GM18867 (cell line): Measurements from ENCODE around the gene SHQ1.

Experiments used
- ATAC-seq: cut with Tn5 transposase; IDR thresholded peaks from one replicate; pipeline ENCODE4 v1.9.1; 2021; ENCODE audit warnings: mild to moderate bottlenecking, moderate library complexity; ENCODE audit not compliant: unreplicated experiment

The SHQ1 gene

DNA sequence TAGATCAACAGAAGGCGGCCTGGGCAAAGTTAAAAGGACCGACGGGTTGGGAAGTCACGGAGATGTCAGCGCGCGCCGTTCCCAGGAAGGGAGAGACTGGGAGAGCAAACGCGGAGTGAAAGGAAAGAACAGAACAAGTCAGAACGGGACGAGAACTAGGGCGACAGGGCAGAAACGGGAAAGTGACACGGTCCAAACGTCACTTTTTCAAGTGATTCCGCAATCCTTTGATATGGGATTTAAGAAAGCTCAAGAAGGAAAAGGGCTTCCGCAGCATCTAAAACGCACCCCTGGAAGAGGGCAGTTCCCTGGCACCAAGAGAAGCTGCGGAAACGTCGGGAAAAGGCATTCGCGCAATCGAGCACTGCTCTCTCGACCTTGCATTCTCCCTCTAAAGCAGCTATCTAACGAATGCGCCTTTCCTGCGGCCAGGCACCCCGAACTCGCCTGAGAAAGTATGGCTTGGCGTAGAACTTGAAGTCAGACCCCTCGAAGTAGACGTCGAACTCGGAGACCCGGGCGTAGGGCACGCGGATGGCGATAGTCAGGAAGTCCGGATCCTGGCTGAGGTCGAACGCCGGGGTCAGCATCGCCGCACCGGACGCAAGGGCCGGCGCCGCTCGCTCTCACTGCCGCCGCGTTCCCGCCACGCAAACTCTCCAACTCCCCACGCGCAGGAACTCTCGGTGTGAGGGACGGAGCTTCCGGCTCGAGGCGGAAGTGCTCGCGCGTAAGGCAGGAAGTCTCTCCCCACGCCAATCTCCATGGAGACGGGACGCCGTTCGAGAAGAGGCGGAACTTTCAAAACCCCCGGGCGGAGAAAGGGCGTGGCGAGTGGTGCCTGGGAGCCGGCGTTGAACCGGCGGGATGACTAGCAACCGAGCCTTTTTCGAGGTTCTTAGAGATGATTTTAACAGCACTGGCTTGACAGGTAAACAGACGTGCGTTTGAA is at the start of gene SHQ1:
Gene SHQ1, minus strand, starts transcription at position 695 of the 952 bp plus-strand sequence. Its CDS starts 105 bp downstream, at position 590.
- peak; percentile 94 for ATAC-seq

DNA sequence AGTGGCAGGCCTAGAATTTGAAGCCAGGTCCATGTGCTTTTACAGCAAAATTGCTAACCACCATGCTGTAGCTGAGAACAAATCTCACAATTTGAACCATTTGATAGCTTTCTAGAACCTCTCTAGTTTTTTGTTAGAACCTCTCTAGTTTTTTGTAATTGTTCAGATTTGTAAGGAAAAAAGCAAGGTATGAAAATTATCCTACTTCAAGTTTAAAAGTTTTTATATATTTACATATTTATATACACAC is 49.4 kb upstream of the SHQ1 start:
- no peak for ATAC-seq

DNA sequence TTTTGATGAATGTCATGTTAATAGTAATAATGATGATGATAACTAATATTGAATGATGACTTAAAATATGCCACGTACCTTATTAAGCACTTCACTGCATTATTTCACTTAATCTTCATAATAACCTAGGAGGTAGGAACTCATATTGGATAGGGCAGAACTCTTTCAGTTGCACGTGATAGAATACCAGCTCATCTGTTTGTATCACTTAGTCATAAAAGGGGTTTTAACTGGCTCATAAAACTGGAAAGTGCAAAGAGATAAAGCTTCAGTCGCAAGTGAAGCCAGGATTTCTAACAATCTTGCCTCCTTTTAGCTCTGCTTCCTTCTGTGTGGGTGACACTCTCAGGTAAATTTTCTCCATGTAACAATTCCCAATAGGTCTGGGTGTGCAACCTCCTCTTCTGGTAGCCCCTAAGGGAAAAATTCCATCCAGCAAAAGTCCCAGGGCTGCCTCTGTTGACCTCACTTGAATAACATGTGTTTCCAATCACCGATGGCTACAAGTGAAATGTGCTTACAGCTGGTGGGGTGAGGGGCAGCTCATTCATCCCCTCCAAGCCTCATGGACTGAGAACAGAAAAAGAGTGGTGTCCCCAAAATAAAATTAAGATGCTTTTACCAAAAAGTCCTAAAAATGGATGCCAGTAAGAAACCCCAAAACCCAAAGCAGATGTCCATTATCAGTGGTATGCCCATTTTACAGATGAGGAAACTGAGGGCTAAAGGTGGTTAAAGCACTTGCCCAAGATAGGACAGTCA is 48.9 kb upstream of the SHQ1 start:
- ATAC-seq, result no peak

DNA sequence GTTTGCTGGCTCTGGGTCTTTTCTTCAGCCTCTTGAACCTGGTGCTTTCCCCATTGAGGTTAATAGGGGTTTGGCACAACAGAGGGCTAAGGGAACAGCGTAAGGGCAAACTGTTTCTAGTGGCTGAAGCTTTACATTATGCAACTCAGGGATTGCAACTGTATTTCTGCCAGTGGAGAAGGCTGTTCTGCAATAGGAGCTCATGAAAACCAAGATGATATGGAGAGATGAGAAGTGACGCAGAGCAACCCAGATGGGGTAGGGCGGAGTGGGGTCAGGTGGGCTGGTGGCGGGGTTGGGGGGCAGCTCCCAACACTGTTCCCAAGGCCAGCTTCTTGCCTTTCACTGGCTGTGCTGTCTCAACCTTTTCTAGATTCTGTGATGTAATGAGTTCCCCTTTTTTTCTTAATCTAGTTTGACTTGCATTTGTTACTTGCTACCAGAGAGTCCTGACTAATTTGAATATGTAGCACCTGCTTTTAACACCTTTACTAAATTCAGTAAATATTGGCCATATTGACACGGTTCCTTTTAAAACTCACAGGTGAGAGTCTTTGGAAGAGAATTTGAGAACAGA is 46.8 kb upstream of the SHQ1 start:
- ATAC-seq, result no peak

DNA sequence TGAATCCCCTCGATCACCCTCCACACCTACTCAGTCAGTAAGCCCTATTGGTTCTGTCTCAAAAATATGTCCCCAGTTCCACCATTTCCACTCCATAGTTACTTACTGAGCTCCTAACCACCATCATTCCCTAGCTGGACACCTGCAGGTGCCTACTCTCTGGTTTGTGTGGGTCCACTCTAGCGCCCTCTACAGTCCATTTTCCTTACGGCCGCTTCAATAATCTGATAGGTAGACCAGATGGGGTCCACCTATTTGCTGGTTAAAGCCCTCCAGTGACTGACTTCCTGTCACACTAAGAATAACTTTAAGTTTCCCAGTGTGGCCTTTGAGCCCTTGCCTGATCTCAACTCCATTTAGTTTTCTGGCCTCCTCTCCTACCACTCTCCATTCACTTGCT is 44.6 kb upstream of the SHQ1 start:
- no peak for ATAC-seq

DNA sequence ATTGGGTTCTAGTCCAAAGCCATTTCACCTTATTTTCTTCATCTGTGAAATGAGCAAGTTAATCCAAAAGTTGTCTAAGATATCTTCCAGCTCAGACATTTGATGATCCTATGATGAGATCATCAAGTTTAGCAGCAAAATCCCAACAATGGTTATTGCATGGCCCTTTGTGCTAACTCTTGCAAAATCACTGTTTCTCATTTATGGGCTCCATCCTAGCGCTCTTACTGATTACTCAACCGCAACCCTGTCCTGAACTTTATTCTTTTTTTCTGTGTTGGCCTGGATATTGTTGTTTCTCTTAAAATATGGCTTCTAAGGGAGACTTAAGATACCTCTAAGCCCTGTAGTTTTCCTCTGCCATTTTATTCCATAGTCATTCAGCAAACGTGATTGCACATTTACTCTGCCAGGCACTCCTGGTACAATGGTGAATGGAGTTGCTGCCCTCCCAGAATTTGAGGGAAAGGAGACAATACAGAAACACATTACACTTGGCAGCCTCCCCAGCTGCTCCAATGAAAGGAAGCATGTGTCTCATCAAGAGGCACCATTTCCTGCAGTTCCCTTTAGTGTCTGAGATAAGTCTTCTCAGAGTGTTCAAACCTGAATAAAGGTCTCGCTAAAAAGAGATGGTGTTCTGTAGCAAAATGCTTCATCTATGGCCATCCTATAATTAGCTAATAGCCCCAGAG is 44.0 kb upstream of the SHQ1 start:
- ATAC-seq, result no peak

DNA sequence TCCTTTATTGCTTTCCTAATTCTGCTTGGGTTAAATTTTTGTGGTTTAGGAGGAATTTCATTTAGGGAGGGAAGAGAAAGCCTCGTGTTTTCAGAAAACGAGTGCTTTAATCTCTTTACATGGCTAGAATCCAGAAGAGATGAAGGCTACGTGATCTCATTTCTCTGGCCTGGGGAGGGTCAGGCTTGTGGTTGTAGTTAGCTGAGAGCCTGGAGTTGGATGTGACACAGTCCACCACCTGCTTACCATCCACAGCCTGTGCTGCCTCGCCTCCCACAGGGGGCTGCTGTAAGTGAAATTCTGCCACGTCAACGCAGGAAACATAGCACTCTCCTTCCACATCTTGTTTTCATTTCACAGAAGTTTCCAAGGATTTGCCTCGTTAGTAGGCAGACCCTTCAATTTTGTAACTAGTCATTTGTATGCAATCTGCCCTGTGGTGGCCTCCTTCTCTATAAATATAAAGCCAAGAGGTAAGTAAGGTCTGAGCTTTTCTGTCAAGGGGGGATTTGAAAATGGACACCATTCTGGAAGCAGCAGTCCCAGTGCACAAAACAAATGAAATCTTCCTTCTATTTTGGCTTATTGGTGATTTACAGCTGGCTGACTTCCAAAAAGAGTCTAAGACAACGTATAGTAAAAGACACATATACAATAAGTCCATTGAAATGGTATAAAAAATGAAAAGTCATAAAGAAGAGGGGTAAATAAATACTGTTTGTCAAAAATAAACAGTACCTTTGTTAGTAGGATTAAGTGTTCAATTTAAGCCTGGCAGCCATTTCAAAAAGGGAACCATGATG is 43.0 kb upstream of the SHQ1 start:
- ATAC-seq, result no peak

DNA sequence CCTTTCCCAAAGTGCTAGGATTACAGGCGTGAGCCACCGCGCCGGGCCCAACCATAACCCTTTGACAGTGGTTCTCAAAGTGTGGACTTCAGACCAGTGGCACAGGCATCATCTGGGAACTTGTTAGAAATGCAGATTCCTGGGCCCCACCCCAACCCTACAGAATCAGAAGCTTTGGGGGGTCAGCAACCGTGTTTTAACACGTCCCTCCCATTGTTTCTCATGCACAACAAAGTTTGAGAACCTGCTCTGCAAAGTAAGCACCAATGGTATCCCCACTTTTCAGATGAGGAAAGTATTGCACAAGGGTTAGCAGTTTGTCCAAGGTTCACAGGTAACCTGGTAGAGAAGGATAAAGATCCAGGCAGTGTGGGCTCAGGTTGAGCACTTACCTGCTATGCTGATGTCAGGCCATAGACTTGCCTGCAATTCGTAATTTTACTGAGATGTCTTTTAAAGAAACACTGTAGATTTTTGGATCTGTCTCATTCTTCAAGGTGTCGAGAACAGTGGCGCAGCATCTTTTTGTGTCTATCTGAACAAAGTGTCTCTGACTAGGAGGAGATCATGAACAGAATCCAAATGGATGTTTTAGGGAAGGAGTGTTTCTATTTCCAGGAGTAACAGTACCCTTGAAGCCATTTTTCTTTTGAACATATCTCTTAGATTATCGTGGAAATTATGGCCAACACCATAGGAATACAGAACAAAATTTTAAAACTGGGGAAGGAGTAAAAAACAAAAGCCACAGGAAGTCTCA is 42.1 kb upstream of the SHQ1 start:
- no peak for ATAC-seq

DNA sequence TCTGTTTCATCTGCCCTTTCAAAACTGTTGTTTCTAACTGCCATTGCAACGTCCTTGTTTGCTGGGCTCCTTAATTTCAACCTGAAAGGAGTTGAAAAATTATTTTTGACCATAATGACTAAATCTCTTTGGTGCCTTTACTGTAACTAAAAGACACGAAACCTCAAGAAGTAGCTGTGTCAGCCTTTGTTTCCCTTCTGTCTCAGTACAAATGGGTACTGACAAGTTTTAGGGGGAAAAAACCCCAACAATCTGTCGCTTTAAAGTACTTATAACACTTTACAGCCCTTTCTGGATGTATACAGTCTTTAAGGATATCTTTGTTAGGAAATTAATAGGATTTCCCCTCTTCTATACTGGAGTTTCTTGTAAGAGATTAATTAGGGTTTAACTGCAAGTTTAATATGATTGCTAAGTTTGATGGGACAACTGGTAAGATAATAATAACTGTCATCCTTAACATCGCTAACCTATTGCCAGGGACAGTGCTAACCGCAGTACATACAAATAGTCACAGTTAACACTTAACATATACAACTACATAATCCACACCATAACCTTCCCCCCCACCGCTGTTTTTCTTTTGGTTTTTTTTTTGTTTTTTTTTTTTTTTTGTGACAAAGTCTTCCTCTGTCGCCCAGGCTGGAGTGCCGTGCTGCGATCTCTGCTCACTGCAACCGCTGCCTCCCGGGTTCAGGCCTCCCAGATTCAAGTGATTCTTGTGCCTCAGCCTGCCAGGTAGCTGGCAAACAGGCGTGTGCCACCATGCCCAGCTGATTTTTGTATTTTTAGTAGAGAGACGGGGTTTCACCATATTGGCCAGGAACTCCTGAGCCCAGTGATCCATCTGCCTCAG is 41.3 kb upstream of the SHQ1 start:
- ATAC-seq, result no peak

DNA sequence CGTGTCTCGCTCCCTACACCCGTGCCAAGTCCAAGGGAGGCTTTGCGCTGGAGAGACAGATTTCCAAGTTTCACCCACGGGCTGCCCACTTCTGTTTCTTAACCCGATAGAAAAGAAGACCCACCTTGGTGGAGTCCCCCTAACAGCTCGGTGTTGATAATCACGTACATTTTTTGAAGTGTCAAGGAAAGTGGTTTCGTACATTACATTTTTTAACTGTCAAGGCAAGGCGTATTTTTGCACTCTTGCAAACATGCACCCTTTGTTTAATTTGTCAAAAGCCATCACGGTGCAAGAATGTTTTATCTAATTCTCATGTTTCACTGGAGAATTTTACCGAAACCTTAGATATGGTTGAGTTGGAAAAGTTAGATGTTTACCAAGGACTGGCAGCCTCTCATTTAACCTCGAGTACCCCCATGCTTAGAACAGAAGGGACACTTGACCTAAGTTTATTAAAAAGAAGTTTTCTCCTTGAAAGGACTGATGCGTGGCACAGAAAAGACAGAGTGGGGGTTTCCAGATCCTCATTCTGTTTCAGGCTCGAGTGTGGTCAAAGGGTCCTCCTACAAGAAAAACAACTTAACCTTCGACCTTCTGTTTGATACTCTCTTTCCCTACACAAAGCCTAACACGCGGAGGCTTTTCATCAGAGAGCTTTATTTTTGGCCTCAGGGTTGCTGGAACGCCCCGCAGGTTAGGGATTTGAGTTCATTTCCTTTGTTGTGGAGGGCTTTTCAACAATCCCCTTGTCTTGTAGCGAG is 40.5 kb upstream of the SHQ1 start:
- ATAC-seq, result no peak

DNA sequence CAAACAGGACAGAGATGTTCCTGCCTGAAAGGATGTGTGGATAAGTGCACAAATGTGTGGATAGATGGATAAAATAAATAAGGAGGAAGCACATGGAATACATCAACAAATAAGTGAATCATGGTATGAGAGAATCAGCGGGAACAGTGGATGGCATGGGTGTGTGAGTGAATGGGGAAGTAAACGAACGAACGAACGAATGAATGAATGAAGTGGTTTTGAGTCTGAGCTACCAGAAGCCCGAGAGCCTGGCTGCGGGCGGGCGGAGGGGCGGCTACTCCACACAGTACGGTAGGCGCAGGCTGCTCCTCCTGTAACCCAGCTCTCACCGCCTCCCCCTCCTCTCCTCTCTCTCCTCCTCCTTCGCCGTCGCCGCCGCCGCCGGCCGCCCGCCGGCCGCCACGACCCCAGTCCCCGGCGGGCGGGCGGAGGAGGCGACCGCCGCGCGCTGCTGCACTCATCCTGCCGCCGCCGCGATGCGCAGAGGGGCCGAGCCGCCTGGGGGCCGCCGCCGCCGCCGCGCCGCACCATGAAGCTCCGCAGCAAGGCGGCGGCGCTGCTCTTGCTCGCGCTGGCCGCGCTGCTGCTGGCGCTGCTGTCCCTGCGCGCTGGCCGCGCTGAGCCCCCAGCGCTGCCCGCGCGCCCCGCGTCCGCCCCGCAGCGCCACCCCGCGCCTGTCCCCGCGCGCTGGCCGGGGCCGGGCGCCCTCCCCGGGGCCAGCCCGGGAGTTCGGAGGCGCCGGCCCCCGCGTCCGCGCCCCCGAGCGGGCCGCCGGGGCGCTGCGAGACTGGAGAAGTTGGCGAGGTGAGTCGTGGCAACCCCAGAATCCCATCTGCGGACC is 39.7 kb upstream of the SHQ1 start, which contains the start of gene GXYLT2:
Gene GXYLT2, plus strand, starts transcription at position 342 of the 841 bp plus-strand sequence. Its CDS starts 188 bp downstream, at position 530.
- ATAC-seq, result peak; percentile 65

DNA sequence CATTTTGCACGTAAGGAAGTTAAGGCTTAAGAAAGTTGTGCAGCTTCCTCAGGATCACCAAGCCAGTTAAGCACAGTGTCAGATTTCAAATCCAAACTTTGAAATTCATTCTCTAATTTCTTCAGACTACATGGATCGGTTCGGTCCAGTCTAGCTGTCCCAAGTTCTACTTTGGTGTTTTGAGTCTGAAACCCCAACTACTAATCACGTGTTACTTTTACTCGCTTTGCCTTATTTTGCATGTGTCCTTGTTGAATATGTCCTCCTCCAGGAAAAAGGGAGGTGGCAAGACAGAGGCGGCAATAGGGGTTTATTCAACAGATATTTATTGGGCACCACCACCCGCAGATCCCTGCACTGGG is 39.1 kb upstream of the SHQ1 start:
- no peak for ATAC-seq

DNA sequence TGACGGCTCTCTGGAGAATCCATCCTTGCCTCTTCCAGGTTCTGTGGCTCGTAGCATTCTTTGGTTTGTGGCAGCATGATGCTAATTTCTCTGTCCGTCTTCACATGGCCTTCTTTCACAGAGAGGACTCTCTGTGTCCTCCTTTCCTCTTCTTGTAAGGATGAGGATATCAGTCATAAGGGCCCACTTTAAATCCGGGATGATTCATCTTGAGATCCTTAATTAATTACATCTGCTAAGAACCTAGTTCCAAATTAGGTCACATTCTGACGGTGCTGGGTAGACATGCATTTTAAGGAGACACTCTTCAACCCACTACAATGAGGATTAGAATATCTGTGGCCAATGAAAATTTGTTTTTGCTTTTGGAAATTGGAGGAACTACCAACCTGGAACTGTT is 23.9 kb upstream of the SHQ1 start:
- no peak for ATAC-seq

DNA sequence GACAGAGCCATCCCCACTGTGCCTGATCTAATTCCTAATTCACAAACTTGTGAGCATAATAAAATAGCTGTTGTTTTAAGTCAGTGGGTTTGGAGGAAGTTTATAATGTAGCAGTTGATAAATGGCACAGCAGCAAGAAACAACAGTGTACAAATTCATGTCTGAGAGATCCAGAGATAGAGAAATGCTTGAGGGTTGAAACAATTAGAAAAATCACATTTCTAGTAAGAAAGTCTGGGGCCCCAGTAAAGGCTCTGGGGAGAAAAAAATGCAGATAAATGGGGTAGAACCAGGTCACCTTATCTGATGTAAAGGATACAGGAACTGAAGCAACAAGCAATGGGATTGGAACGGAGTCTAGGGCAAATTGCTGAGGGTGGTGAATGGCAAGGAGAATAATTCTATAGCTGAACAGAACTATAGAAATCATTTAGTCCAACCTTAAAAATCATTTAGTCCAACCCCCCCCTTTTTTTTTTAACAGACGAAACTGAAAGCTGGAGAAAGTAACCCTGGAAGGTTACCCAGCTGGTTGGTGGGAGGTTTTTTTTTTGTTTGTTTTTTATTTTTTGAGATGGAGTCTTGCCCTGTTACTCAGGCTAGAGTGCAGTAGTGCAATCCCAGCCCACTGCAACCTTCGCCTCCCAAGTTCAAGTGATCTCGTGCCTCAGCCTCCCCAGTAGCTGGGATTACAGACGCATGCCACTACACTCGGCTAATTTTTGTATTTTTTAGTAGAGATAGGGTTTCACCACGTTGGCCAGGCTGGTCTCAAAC is 14.3 kb upstream of the SHQ1 start:
- no peak for ATAC-seq

DNA sequence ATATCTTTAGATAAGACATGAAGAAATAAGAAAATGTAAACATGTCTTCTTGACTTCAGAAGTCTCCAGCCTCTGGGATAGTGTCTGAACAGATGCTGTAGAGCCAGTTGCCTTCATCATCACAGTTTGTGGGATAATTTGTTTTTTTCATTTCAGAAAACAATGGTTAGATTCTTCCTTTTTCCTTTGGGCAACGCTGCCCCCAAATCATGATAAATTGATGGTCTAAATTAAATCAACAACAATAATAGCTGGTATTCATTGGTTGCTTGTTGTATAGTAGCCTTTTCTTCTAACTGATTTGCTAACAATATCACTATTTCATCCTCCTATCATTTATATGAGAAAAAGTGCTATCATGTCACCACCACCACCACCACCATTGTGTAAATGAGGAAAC is 12.6 kb upstream of the SHQ1 start:
- no peak for ATAC-seq

DNA sequence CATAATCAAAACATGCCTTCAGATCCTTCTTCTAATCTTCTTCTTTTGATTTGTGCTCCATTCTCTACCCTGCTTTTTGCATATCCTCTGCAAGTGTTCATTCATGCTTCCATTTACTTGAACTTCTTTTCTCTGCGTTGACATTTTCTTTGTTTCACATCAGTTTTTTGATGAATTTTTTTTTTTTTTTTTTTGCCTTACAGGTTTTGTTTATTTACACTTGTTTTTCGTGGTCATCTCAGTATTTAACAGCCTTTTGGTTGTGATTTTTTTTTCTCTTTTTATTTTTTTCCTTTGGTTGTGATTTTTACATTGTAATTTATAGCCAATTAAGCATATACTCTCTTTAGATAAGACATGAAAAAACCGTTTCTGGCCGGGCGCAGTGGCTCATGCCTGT is 11.8 kb upstream of the SHQ1 start:
- no peak for ATAC-seq
